GM19324 (cell line): ENCODE data around the gene SMTNL2.
"Not testable (repeated sequence)": the region's sequence is repeated elsewhere in the genome, so short reads cannot be mapped to it uniquely, and the experiment has no call there.

Experiments used
- ATAC-seq: cut with Tn5 transposase; IDR thresholded peaks from one replicate; pipeline ENCODE4 v1.9.1; 2021; ENCODE audit warnings: mild to moderate bottlenecking, moderate library complexity; ENCODE audit not compliant: unreplicated experiment, low FRiP score

The SMTNL2 gene

DNA sequence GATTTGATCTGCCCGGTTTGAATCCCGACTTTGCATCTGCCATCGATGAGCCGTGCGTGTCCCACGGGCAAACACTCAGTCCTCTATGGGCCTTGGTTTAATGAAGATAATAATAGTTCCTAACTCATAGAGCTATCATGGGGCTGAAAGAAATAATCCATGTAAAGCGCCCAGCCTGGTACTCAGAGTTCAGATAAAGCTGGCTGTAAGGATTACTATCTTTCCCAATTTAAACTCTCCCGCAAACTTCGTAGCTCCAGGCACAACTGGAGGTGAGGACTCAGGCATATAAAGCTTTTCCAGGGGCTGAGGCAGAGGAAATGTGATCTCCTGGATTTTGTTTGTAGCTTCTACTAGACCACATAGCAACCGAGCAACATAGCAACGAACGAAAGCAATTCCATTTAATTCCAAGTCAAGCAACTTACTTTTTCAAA is 40.9 kb downstream of the SMTNL2 start:
- no peak for ATAC-seq

DNA sequence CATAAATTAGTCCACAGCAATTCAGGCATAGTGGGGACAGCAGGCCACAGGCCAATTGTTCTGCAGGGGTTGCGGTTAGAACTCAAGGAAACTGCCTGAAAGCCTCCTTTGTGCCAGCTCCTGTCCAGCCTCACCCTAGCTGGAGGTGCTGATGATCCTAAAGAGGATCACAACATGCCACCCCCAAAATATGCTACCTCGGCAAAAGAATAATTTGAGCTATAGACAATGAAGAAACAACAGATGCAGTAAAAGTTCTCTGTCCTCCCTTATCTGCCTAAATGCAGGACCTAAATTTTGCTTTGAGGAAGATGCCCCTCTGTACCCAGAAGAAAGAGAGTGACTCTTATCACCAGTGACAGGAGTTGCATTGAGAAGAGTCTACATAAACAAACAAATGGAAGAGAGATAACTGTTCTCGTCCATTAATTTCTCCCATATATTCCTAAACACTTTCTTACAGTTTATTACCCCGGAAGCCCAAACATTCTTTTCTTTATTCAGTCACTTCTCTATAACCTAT is 42.5 kb downstream of the SMTNL2 start:
- ATAC-seq, result no peak

DNA sequence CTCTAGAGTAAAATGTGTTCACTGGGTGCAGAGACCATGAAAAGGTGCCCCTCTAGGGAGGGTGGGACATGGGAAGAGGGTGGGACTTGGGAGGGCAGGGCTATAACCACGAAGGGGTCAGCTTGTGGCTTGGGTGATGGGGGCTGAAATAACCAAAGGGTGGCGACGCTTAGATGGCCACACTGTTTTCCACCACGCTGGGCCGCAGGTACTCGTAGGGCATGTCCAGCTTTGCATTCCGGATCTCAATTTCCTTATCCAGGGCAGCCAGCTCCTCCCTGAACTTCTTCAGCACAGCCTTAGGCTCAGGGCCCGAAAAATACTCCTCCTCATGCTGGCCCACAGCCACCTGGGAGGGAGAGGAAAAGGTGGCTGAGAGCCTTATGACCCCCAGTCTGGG is 47.1 kb downstream of the SMTNL2 start:
- ATAC-seq, result no peak

DNA sequence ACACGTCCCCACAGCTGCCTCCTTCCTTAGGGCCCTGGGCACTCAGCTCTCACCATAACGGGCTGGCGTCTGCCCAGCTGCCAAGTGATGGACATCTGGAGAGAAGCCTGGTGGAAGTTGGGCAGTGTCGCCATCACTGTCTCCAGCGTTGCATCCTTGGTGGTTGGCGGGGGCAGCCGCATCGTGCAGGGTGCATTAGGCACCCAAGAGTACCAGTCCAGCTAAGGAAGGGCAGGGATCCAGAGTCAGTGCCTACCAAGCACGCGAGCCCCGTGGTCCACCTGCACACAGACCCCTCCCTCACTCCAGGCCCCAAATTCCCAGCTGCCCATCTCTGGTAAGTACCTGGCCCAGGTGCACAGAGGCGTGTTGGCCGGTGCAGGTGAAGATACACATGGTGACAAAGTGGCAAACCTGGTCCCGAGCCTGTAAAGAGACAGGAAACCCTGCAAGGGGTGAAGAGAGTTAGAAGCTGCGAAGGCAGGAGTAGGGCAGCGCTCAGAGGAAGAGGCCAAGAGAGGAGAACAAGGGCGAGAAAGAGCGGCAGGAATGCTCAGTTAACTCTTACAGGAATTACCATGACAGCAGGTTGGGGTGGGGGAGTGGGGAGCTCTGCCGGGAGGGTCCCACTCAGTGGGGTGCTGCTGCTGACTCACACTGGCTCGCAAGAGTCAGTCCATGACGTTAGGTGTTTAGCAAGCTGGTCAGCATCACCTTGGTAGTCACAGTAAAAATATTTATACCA is 47.7 kb downstream of the SMTNL2 start:
- no peak for ATAC-seq

DNA sequence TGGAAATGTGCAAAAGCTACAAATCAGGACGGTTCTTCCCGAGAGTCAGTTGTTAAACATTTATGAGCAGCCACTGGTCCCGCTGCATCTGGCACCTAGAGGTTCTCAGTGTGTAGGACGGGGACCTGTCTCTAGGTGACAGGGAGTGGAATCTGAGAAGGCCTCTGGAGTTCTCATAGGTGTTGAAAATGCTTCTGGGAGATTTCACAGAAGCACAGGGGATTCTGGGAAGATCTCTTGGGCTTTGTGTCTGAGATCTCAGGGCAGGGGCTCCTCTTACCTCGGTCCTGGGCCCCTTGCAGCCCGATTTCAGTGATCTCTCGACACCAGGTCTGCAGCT is 48.2 kb downstream of the SMTNL2 start:
- no peak for ATAC-seq

DNA sequence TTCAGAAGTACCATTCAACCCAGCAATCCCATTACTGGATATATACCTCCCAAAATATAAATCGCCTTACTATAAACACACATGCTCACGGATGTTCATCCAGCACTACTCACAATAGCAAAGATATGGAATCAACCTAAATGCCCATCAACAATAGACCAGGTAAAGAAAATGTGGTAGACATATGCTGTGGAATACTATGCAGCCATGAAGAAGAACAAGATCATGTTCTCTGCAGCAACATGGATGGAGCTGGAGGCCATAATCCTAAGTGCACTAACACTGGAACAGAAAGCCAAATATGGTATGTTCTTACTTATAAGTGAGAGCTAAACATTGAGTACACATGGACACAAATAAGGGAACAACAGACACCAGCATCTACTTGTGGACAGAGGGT is 49.3 kb downstream of the SMTNL2 start:
- ATAC-seq, result no peak

DNA sequence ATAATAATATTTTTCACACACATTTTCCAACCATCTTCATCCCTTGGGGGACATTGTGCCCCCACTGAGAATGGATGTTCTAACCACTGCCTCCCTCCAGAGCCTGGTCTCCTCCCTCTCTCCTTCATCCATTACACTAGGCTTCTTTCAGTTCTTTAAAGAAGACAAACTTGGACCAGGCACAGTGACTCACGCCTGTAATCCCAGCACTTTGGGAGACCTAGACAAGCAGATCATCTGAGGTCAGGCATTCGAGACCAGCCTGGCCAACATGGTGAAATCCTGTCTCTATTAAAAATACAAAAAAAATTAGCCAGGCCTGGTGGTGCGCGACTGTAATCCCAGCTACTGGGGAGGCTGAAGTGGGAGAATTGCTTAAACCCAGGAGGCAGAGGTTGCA is 50.6 kb downstream of the SMTNL2 start:
- ATAC-seq, result no peak

DNA sequence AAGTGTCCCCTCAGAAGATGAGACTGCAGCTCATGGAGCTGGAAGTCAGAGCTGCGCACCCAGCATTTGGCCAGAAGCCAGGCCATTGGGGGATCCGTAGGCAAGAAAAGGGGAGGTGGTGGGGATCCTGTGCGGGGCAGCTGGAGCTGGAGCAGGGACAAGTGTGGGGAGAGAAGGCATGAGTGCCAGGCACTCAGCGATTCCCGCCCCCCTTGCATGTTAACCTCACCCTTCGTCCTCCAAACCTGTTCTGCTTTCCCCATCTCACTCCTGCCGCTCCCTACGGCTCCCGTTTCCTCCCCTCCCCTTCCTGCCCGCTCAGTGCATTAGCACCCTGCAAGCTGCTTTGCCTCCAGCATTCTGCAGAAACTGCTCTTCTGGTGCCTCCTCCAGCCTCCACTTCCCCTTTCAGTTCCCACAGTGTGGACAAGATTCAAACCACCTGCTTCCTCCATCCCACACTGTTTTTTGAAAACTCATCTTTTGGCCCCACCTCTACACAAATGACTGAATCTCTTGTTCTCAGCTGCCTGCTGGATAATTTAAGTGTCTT is 51.6 kb downstream of the SMTNL2 start:
- no peak for ATAC-seq

DNA sequence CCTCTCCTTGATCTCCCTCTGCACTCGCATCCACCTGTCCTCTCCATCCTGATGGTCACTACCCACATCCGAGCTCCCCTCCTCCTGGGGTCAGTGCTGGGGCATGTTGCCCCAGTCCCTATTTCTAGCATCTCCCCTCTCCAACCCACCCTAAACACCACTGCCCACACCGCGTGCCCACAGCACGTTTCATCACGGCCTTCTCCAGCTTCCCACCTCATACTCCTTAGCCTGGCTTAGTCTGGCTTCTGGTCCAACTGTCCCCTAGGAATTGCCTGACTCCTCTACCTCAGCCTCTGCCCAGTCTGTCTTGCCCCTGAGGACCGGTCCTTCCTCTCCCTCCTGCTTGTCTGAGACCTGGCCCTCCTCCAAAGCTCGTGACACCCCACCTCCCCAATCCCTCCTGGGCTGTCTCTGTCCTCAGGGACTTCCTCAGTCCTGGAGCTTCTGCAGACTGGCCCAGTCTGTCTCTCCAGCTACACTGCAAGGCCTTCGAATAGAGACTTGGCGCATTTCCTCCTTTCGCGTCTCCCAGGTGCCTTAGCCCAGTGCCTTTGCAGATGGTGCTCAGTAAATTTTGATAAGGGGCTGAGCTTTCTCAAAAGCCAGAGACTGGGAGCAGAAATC is 52.3 kb downstream of the SMTNL2 start:
- no peak for ATAC-seq

DNA sequence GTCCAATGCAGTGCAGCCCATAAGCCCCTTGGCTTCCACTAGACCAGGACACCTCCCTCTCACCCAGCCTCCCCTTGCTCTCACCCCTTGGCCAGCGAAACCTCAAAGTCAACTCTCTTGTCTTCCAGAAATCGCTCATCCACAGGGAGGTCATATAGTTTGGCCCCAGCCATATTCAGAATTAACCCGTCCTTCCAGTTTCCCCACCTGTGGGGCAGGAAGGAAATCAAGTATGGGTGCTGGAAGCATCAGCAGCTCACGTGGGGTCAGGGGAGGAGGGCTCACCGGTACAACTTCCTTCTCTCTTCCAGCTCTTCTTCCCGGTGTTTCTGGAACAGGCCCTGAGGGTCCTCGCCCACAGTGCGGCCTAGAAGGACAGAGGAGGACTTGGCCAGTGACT is 54.4 kb downstream of the SMTNL2 start:
- ATAC-seq, result not testable (repeated sequence)

DNA sequence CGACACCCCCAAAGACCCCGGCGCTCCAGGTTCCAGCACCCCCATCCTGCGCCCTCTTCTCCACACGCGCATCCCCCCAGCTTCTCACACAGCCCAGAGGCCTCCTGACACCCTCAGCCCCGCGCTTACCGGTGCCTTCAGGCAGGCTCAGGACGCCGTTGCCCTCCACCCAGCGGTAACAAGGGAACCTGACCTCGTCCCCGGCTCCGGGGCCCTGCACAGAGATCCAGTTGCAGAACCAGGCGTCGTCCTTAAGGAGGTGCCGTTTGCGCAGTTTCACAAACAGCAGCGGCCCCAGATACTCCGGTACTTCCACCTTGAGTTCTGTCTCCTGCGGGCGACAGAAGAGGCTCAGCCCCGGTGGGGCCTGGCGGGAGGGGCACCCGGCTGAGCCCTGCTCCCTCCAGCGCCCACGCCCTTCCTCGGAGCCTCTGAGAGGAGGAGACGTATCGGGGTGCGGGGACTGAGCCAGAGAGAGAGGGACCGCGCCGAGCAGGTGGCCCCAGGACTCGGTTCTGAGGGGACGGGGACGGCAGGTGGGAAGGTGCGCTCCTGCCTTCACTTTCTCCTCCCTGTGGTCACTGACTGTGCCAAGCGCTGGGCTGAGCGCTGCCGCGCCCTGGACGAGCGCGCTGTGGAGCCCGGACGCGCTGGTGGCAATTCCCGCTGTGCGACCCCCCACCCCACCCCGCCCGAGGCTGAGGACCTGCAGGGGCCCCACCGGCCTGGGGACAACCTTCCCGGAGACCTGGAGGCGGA is 55.2 kb downstream of the SMTNL2 start:
- not testable (repeated sequence) for ATAC-seq

DNA sequence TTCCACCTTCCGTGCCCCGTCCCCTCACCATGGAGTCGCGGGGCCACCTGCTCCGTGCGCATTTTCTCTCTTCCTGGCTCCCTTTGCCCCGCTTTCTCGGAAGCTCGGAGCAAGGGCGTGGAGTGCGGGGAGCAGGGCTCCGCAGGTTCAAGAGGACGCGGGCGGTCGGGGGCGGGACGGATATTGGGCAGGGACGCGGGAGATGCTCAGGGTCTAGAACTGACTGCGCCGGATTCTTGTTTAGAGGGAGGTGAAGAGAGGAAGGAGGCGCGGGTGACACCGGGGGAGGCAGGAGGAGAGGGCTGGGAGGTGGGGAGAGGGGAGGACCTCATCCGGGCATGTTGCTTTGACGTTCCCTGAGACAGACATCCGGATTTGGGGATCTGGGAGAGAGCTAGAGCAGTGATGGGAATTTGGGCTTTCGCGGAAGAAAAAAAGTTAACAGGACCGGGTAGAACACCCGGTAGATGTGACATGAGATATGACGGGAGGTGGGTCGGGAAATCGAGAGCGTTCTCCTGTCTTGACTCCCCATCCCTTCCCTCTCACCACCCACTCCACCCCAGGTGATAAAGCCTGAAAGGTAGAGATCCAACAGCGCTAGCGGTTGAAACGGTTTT is 56.4 kb downstream of the SMTNL2 start:
- not testable (repeated sequence) for ATAC-seq

DNA sequence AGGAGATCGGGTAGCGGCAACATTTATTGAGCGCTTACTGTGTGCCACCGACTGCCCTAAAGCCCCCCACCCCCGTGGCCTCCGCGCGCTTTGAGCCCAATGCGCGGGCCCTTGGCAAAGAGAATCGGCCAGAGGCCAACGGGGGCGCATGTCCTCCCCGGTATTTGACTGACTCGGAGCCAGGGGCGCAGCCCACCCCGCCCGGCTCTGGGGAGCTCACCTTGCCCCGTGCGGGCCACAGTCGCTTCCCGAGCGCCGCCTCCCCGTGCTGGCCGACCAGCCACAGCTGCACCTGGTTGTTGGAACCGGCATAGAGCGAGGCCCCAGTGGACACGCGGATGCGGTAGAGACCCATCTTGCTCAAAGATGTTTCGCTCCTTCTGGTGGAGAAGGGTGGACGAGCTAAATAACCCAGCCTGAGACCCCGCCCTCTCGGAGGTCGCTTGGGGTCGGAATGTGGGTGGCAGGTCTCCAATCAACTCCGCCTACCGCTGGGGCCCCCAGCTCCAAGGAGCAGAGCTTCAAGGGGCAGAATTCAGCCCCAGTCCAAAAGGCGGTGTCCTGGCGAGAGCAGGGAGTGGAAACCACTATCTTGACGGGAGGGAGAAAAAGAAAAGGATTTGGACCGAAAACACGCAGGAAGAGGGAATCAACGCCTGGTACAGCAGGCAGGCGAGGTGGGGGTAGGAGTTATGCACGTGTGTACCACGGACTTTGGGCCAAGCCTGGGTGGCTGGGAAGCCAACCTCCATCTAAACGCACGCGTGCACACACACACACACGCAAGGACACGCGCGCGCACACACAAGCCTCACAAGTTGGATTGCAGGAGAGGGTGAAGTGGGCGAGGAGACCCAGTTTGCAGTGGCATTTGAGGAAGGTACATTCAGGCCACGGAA is 57.2 kb downstream of the SMTNL2 start, which contains the start of gene ALOX15:
Gene ALOX15 (minus strand): TSS at position 382 of the 899 bp plus-strand sequence. CDS start 27 bp downstream, at position 355.
- ATAC-seq, result no peak

DNA sequence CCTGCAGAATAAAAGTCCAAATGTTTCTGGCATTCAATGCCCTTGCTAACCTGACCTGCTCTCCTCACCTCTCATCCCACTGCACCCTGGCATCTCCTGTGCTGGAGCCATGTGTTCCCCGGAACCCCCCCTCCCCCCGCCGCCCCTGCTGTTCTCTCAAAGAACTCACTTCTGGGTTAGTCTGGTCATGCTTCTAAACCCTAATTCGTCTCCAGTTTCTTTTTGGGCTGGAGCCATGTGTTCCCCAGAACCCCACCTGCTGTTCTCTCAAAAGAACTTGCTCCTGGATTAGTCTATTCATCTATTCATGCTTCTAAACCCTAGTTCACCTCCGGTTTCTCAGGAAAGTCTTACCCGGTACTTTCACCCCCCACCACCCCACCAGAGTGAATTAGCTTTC is 58.0 kb downstream of the SMTNL2 start:
- ATAC-seq, result no peak

DNA sequence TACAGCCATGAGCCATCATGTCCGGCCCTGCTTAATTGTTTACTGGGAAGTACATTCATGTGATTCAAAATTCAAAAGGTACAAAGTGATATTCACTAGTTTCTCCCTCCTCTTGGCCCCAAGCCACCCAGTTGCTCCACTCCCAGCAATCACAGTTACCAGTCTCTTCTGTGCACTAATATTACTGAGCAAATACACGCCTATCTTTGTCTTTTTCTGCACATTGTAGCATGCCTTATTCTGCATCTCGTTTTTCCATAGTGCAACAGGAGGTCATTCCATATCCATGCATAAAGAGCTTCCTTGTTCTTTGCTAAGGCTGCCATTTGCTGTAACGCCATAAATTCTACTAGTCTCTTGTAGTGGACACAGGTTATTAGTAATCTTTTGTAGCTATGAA is 59.3 kb downstream of the SMTNL2 start:
- no peak for ATAC-seq

DNA sequence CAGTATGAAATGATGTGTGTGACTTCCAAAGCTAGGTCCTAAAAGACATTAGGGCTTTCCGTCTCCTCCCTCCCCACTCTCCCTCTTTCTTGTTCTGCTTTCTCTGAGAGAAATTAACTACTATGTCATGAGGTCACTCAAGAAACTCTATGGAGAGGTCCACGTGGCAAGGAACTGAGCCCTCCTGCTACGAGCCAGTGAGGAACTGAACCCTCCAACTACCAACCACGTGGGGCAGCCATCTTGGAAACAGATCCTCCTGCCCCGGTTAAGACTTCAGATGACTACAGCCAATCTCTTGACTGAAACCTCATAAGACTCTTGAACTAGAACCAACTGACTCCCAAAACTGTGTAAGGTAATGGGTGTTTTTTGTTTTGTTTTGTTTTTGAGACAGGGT is 61.3 kb downstream of the SMTNL2 start:
- ATAC-seq, result no peak

DNA sequence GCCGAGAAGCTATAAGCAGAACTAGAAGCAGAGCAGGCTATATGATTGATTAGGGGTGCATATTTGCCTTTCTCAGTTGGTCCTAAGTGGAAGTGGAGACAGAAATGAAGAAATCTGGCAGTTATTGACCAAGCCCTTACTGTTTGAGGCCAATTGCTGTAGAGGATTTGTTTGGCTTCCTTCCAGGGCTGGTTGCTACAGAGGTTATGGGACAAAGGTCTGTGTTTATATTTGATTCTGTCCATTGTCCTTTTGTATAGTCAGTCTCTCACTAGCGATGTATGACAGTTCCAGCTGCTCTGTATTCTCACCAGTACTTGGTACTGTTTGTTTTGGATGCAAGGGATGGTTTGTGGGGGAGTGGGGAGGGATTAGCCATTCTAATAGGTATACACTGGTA is 64.4 kb downstream of the SMTNL2 start:
- ATAC-seq, result no peak

DNA sequence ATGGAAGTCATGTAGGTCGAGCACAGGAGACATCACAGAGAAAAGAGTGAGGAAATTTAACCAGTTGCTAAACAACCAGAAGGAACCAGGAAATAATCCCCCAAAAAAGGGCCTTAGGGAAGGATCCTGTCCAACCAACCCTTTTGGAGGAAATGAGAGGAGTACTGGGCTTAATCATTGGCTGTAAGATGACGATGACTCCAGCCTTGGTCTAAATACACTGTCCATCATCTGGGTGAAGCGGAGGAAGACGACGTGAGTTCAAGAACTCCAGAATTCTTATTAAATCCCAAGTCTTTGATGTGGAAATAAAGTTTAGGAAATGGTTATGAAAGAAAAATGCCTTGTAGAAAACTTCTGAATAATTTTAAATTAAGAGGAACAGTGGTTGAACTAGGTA is 68.7 kb downstream of the SMTNL2 start:
- no peak for ATAC-seq

DNA sequence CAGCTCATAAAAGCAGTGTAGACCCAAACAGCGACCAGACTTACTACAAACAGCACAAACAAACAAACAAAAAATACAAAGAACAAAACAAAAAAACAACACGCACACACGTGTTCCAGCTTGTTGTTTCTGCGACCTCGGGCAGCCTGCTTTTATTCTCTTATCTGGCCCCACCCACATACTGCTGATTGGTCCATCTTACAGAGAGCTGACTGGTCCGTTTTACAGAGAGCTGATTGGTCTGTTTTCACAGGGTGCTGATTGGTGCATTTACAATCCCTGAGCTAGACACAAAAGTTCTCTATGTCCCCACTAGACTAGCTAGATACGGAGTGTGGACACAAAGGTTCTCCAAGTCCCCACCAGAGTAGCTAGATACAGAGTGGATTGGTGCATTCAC is 71.6 kb downstream of the SMTNL2 start:
- ATAC-seq, result not testable (repeated sequence)

DNA sequence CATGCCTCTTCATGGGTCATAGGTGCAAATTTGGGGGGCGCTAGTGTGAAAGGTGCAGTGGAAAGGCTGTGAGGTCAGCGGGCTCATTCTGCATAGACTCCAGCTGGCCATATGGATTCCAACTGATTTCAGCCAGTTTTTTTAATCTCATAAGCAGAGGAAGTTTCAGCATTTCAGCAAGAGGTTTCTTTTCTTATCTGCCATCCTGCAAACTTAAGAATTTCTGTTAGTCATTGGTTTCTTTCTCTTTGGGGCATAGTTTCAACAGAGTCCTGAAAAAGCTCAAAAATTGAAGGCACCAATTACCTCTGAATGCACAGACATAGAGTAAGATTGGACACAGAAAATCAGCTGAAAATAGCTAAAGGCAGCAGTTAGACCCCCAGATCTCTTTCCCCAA is 73.3 kb downstream of the SMTNL2 start:
- ATAC-seq, result no peak
